HG03457 (cell line): ENCODE data around the gene JADE2.
A peak's percentile ranks its signal among the peaks of the same experiment; 100 is the strongest.

Experiments used
- ATAC-seq: cut with Tn5 transposase; IDR thresholded peaks from one replicate; pipeline ENCODE4 v1.9.1; 2021; ENCODE audit warnings: moderate number of reproducible peaks; ENCODE audit not compliant: unreplicated experiment

The JADE2 gene

GRCh38 chr5:134529460-134529859 is 4.0 kb downstream of the JADE2 start:
- ATAC-seq = no peak

GRCh38 chr5:134530301-134531077 is 5.0 kb downstream of the JADE2 start:
- no peak for ATAC-seq

- no peak for ATAC-seq
These were observed 7.8 kb downstream of the JADE2 start for GRCh38 chr5:134533115-134533815.

GRCh38 chr5:134534058-134534725 is 8.7 kb downstream of the JADE2 start:
- no peak for ATAC-seq

GRCh38 chr5:134534726-134535110 is 9.2 kb downstream of the JADE2 start:
- ATAC-seq = no peak

GRCh38 chr5:134536876-134537275 is 11.4 kb downstream of the JADE2 start:
- ATAC-seq = no peak

GRCh38 chr5:134537297-134537696 is 11.8 kb downstream of the JADE2 start:
- no peak for ATAC-seq

GRCh38 chr5:134538296-134538695 is 12.8 kb downstream of the JADE2 start:
- no peak for ATAC-seq

GRCh38 chr5:134539732-134540131 is 14.3 kb downstream of the JADE2 start:
- no peak for ATAC-seq

GRCh38 chr5:134540747-134541733 is 15.6 kb downstream of the JADE2 start:
- no peak for ATAC-seq

- no peak for ATAC-seq
These were observed 16.4 kb downstream of the JADE2 start for GRCh38 chr5:134541736-134542376.

- peak; percentile 39 for ATAC-seq
These were observed 18.5 kb downstream of the JADE2 start for GRCh38 chr5:134543820-134544614.

- ATAC-seq = no peak
These were observed 19.8 kb downstream of the JADE2 start for GRCh38 chr5:134545070-134545868.

- ATAC-seq = no peak
These were observed 21.6 kb downstream of the JADE2 start for GRCh38 chr5:134547066-134547465.

GRCh38 chr5:134547579-134547978 is 22.1 kb downstream of the JADE2 start:
- no peak for ATAC-seq

GRCh38 chr5:134547999-134548658 is 22.7 kb downstream of the JADE2 start:
- no peak for ATAC-seq

- ATAC-seq = no peak
These were observed 24.2 kb downstream of the JADE2 start for GRCh38 chr5:134549714-134550113.
